Ramos (cell line): ENCODE results near the gene DYSF.

Experiments
- in situ Hi-C: fragments of 300-500 bp; cut with MboI; formaldehyde crosslinking; loops from one replicate; pipeline ENCODE4 v1.14.3; 2022; ENCODE audit warnings: low sequenced_read_pairs; ENCODE audit not compliant: unreplicated experiment

The DYSF gene

DNA sequence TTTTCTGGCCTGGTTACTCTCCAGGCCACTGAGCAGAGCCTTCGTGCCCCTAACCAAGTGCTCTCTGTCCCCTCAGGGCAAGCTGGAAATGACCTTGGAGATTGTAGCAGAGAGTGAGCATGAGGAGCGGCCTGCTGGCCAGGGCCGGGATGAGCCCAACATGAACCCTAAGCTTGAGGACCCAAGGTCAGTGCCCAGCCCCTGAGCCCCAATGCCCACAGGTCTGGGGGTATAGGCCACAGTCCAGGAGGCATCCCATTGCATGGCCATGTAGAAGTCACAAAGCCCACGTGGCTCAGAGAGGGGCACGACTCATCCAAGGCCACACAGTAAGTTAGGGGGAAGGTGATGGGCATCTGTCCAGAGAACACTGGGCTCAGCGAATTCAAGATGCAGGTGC is 227.6 kb downstream of the DYSF start:
- in situ Hi-C loops = no loop called here

DNA sequence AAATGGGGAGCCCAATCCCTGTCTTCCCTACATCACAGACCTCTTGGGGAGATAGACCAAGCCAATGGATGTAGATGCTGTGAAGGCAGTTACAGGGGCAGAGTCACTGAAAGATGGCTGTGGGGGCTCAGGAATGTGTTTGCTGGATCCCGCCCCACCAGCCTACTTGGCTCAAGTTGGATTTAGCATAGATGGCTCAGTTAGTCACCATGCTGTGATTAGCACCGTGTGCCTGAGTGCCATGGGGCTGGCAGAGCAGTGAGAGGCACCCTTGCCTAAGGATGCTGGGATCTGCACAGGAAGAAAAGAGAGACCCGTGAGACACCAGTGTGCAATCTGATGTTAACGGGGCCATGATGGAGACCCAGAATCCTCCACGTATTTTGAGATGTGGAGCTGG is 228.3 kb downstream of the DYSF start:
- in situ Hi-C loops = no loop called here

- in situ Hi-C loops = no loop called here
Observed at GRCh38 chr2:71682341-71682740, 229.0 kb downstream of the DYSF start.

DNA sequence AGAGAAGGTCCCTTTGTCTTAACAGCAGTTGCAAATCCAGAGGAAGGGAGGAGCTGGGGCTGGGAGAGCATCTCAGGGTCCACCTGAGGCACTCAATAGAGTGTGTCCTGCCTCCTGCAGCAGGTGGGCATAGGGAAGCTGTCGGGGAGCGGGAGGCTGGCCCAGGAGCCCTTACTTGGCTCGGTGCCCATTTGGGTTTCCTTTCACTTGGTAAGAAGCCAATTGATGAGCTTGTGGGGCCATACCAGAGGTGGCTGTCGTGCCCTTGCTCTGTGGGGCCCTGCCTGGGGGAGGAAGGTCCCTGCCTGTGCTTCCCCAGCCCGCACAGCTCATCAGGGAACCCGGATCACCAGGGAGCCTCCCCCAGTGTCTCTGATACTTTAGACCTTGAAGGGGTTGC is 229.7 kb downstream of the DYSF start:
- in situ Hi-C loops = no loop called here

DNA sequence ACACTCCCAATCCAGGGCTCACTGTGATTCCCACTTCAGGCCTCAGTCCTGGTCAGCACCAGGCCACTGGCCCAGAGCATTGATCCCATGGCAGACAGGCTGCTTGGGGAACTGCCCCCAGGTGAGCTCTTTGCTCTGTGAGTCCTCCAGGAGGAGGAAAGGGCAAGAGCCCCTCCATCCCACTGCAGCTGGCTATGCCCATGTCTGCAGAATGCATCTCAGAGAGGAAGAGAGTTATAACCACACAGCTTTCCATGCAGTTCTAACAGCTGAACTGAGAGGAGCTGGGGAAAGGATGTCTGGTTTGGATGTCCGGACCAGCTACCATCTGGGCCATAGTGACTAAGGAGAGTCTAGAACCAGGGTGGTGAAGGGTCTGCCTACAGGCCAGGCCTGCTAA is 230.3 kb downstream of the DYSF start:
- in situ Hi-C loops = no loop called here

GRCh38 chr2:71684226-71685072 is 231.1 kb downstream of the DYSF start:
- in situ Hi-C loops = no loop called here

DNA sequence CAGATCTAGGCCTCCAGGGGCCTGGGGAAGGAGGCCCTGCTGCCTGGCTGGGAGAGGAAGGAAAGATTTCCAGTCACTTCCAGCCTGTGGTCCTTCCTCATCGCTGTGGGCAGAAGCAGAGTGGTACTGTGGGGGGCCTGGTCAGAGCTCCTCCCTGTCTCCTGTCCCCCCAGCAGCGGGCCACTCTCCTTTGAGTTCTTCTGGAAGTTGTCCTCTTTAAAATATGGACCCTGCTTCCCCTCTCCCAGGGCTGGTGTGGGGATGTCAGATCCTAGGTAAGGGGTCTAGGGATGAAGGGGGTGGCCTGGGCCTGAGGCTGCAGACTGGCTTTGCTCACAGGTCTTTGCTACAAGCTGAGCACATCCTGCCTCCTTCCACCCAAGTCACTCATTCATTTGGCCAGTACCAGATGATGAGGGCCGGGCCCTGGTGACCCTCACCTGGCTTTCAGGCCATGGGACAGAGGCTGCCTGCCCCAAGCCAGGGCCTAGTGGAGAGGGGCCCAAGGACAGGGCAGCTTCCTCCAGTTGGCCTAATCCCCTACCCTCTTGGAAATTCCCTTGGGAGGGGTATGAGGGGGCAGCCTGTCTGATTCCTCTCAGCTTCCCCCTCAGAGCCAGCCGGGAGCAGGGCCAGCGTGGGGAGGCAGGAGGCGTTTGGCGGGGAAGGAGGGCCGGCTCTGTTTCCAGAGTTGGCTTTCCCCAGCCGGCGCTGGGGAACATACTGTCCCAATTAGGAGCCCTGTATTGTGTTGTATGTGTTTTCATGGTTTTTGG is 231.9 kb downstream of the DYSF start:
- in situ Hi-C loops = no loop called here

DNA sequence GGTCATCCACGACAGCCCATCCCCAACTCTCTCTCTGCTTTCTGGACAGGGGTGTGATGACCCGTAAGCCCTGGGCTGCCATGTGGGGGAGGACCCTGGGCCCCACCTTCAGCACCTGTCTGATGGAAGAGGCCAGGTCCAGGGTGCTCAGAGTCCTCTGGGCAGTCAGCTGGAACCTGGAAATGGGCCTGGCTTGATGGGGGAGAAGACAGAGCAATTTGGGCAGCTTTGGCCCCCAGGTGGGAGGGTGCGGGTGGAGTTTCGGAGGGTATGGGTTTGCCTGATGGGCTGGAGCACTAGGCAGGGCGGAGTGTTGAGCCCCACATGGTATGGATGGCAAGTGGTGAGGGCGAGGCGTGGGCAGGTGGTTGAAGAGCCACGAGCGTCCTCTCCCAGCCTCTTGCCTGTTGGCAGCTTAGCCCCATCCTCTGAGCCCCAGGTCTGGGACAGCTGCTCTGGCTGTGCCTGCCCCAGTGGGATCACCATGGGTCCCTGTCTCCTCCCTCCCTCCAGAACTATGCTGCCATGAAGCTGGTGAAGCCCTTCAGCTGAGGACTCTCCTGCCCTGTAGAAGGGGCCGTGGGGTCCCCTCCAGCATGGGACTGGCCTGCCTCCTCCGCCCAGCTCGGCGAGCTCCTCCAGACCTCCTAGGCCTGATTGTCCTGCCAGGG is 232.7 kb downstream of the DYSF start:
- in situ Hi-C loops = no loop called here

- in situ Hi-C loops = no loop called here
Observed at GRCh38 chr2:71686781-71687180, 233.4 kb downstream of the DYSF start.

- in situ Hi-C loops = no loop called here
Observed at GRCh38 chr2:71687412-71687811, 234.1 kb downstream of the DYSF start.

DNA sequence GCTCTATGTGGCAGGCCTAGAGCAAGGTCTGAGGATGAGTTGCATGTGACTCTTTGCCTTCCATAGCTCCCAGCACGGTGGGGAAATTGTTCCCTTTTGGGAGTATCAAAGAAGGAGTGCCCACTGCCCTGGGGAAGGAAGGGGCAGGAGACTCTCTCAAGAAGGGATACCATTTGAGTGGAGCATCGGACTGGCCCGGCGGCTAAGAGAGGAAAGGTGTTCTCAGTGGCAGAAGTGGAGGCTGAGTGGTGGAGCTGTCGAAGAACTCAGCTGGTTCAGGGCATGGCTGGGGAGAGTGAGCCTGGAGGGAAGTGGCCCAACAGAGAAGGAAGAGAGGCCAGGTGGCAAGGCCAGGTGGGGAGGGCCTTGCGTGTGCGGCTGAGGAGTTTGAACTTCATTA is 235.2 kb downstream of the DYSF start:
- in situ Hi-C loops = no loop called here

DNA sequence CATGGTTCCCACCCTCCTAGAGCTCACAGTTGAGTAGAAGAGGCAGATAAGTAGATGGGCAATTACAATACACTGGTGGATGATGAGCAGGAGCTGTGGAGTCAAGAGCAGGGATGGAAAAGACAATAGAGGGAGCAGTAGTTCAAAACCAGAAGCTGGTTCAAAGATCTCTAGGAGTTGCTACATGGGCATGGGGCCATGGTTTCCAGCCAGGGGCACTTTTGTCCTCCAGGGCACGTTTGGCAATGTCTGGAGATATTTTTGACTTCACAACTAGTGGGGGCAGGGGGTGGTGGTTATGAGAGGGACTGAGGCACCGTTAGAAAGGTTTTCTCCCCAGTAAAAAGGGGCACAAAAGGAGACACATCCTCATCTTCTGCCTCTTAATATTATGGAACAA is 236.0 kb downstream of the DYSF start:
- in situ Hi-C loops = no loop called here

DNA sequence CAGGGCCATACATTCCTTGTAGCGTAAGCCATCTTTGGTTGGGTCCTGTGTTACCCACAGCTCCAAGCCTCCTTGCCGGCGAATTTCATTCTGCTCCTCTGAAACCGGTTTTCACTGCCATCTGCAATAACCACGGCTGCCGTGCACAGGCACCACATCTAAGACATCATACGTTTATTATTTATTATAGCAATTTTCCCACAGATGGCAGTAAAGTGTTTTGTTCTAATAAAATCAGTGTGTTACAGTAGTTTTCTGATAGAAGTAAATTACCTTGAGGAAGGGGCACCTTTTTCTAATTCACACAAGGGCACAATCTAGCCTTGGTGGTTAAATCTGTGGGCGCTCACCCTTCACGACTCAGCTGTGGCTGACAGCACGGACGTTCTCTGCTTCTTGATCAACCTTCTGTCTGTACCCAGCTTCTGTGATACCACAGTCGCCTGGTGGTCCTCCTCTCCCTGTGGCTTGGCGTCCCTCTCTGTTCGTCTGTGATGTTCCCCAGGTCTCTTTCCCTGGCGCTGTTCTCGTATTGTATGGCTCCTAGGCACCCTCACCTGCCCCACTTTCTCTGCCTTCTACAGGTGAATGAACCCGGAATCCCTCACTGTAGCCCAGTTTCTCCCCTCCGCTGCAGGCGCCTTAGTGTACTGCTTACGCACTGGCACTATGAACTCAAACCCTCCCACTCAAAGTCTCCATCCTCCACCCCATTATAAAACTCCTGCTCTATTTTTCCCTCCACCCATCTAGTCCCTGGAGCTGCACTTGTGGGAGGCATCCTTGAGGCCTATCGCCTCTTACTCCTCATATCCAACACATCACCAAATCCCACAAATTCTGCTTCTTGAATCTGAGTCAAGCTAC is 236.8 kb downstream of the DYSF start:
- in situ Hi-C loops = no loop called here

DNA sequence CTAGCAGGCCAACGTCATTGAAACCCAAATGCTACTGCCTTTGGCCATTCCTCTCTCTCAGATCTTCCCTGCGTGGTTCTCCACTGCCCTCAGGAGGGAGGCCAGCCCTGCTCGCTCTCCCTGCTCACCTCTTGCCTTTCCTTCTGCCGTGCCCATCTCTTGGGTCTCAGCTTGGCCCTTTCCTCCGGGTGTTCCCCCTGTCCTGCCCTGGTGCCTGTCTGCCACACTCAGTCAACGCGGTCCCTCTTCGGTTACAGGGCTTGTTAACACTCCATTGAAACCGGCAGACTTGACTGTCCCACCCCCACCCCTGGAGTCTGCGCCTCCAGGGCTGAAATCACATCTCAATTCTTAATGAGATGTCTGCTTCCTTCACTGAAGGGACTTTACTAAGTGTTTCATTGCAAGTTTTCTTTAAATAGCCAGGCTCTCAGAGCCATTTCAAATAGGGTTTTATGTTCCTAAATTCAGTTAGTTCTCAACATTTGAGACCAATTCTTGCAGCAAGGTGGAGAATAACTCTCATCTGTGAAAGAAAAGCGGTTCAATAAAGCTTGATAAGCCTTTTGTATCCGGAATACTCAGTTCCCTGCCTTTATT is 237.6 kb downstream of the DYSF start:
- in situ Hi-C loops = no loop called here

DNA sequence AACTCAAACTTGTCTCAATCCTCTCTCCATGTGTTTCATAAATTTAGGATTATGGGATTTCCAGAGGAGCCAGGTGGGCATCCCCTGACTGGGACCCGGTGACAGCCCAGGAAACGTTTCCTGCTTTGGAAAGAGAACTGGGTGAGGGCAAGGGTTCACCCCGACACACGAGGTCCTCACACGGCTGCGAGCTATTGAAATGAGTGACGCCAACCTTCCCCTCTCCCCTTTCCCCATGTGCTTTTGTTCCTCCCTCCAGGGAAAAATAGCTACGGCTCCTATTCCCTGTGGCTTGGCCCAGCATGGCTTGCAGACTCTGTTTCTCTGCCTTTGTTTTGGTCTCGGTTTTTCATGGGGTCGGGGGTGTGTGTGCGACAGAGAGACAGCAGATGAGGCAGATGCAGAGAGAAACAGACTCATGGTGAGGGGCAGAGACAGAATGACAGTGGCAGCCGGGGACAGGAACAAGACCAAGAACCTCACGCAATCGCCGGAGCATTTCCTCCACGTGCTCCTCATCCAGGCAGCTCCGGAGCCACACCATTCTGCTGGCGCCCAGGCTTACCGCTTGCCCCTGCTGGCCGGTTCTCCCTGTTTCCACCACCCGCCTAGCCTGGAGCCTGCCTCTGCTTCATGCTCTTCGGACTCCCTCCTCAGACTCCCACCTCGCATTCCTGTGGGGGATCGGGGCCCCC is 238.5 kb downstream of the DYSF start:
- in situ Hi-C loops = no loop called here

GRCh38 chr2:71692621-71693277 is 239.4 kb downstream of the DYSF start:
- in situ Hi-C loops = no loop called here

DNA sequence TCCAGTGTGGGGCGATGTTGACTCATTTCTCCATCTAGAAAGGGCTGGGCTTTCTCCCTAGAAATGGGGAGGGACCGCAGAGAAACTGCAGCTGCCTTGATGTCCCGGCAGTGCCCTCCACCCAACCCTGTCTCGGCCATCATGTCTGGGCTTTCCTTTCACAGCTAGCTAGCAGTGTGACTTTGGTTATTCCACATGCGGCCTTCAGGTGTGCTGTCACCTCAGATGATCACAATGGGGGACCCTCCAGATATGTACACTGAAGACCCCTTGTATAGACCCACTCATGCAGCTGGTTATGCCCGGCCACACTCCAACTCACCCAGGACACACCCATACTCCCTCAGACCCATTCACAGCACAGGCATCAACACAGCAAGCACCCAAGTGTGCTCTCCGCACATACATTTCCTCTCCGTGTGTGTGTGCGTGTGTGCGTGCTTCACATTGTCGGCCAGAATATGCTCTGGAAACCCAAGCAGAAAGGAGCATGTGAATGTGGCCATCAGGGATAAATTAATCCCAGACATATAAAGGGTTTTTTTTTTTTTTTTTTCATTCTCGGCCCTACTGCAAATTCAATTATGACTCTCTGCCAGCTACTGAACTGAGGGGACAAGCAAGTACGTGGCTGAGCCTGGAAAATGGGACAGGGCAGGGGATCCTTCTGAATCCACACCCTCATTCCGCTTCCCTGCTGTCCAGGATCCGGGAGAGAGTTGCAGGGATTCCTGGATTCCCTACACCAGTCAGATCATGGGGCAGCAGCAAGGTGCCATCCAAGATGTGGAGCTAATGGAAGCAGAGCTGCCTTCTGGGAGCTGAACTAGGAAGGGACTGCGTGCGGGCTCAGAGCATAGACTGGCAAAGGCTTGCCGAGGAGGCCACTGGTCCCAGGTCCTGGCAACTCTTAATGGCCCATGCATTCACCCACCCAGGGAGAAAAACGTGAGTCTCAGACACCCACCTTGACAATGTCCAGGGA is 240.2 kb downstream of the DYSF start:
- in situ Hi-C loops = no loop called here
